ENCODE measurements around the gene SLC22A2.

GRCh38 chr6:160282444-160282843 lies 23.8 kb upstream of the SLC22A2 start:
- TF ChIP-seq POLR2AphosphoS5 (IDR thresholded peaks at IDR 0.05; ENCODE audit: borderline replicate concordance, low read depth, low read length), result no peak
- no peak for TF ChIP-seq EZH2 (IDR thresholded peaks at IDR 0.05)
- no peak for TF ChIP-seq FOXP2 (optimal IDR thresholded peaks at IDR 0.05; ENCODE audit: control extremely low read depth, extremely low read length, insufficient read depth)
